ENCODE measurements around the gene MUC3A. TPM values are rescaled to one million over a fixed set of nuclear protein-coding genes. Genes with fewer than 3 reads are reported as not detected.

MUC3A gene
- total and polyA plus RNA-seq, 2 experiments from 2014 or later = 16.3 to 44.4 TPM

DNA sequence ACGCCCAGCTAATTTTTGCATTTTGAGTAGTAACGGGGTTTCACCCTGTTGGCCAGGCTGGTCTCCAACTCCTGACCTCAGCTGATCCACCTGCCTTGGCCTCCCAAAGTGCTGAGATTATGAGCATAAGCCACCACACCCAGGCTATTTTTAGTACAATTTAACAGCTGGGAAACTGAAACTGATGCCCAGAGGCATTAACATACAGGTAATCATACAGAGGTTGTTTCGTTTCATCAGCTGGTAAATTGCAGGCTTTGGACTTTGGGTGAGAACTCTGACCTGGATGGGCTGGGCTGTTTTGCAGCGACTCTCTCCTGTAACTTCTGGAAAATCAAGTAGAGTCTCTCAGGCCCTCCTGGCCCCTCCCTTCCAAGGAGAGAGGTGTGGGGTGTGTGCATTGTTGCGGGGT is 47.4 kb upstream of the MUC3A start:
- no peak overlapping the region for H2AFZ ChIP-seq
- H4K20me1 ChIP-seq (replicated peaks; ENCODE audit: insufficient read depth) = no peaks in the 10 kb centered on the region; the same call in 1 of the 2 replicates
- Mint-ChIP-seq H3K27ac (no peak overlapping the region), H3K36me3 (ENCODE audit: low read depth) (no peaks in the 10 kb centered on the region), H3K4me1 (no peaks in the 10 kb centered on the region), H3K9me3 (0 out of 3 replicates have a peak, but pooled peaks cover 4% of the 10 kb centered on the region), H3K27me3 (ENCODE audit: insufficient read depth, low read depth, poor library complexity) (peaks cover 10% of the 10 kb centered on the region), H3K4me3 (no peak overlapping the region)
- H3K9me2 ChIP-seq (ENCODE audit: insufficient read depth) = no peaks in the 10 kb centered on the region
- no peaks in the 10 kb centered on the region for H3K4me1 ChIP-seq (ENCODE audit: insufficient read depth)
- no peak overlapping the region for H3K4me2 ChIP-seq
- no peaks in the 10 kb centered on the region for H3F3A ChIP-seq (replicated peaks; ENCODE audit: low read depth)
- no peak overlapping the region for H3K4me3 ChIP-seq
- H3K27me3 ChIP-seq (ENCODE audit: insufficient read depth) = peaks cover 8% of the 10 kb centered on the region
- TF ChIP-seq EZH2 (IDR thresholded peaks at IDR 0.05; ENCODE audit: low read depth, unreplicated experiment) (no peak), JUNB (IDR thresholded peaks at IDR 0.05; ENCODE audit: unreplicated experiment) (no peak), ZNF331 (CRISPR knock-in tag; IDR thresholded peaks at IDR 0.05; ENCODE audit: low read depth) (no peak), ZNF114 (CRISPR knock-in tag; IDR thresholded peaks at IDR 0.05) (no peak), POLR2AphosphoS5 (IDR thresholded peaks at IDR 0.05; ENCODE audit: low read depth) (no peak), STAT1 (IDR thresholded peaks at IDR 0.05; ENCODE audit: unreplicated experiment) (no peak), NANOG (IDR thresholded peaks at IDR 0.05; ENCODE audit: borderline replicate concordance) (no peak), CREB1 (CRISPR knock-in tag; IDR thresholded peaks at IDR 0.05; ENCODE audit: low read depth) (no peak), EZH2phosphoT487 (IDR thresholded peaks at IDR 0.05; ENCODE audit: unreplicated experiment) (no peak)
- TF ChIP-seq, protein P1, sequence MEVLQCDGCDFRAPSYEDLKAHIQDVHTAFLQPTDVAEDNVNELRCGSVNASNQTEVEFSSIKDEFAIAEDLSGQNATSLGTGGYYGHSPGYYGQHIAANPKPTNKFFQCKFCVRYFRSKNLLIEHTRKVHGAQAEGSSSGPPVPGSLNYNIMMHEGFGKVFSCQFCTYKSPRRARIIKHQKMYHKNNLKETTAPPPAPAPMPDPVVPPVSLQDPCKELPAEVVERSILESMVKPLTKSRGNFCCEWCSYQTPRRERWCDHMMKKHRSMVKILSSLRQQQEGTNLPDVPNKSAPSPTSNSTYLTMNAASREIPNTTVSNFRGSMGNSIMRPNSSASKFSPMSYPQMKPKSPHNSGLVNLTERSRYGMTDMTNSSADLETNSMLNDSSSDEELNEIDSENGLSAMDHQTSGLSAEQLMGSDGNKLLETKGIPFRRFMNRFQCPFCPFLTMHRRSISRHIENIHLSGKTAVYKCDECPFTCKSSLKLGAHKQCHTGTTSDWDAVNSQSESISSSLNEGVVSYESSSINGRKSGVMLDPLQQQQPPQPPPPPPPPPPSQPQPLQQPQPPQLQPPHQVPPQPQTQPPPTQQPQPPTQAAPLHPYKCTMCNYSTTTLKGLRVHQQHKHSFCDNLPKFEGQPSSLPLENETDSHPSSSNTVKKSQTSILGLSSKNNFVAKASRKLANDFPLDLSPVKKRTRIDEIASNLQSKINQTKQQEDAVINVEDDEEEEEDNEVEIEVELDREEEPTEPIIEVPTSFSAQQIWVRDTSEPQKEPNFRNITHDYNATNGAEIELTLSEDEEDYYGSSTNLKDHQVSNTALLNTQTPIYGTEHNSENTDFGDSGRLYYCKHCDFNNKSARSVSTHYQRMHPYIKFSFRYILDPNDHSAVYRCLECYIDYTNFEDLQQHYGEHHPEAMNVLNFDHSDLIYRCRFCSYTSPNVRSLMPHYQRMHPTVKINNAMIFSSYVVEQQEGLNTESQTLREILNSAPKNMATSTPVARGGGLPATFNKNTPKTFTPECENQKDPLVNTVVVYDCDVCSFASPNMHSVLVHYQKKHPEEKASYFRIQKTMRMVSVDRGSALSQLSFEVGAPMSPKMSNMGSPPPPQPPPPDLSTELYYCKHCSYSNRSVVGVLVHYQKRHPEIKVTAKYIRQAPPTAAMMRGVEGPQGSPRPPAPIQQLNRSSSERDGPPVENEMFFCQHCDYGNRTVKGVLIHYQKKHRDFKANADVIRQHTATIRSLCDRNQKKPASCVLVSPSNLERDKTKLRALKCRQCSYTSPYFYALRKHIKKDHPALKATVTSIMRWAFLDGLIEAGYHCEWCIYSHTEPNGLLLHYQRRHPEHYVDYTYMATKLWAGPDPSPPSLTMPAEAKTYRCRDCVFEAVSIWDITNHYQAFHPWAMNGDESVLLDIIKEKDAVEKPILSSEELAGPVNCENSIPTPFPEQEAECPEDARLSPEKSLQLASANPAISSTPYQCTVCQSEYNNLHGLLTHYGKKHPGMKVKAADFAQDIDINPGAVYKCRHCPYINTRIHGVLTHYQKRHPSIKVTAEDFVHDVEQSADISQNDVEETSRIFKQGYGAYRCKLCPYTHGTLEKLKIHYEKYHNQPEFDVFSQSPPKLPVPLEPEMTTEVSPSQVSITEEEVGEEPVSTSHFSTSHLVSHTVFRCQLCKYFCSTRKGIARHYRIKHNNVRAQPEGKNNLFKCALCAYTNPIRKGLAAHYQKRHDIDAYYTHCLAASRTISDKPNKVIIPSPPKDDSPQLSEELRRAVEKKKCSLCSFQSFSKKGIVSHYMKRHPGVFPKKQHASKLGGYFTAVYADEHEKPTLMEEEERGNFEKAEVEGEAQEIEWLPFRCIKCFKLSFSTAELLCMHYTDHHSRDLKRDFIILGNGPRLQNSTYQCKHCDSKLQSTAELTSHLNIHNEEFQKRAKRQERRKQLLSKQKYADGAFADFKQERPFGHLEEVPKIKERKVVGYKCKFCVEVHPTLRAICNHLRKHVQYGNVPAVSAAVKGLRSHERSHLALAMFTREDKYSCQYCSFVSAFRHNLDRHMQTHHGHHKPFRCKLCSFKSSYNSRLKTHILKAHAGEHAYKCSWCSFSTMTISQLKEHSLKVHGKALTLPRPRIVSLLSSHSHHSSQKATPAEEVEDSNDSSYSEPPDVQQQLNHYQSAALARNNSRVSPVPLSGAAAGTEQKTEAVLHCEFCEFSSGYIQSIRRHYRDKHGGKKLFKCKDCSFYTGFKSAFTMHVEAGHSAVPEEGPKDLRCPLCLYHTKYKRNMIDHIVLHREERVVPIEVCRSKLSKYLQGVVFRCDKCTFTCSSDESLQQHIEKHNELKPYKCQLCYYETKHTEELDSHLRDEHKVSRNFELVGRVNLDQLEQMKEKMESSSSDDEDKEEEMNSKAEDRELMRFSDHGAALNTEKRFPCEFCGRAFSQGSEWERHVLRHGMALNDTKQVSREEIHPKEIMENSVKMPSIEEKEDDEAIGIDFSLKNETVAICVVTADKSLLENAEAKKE (CRISPR knock-in tag; IDR thresholded peaks at IDR 0.05) = no peak
- TF ChIP-seq, protein P2, sequence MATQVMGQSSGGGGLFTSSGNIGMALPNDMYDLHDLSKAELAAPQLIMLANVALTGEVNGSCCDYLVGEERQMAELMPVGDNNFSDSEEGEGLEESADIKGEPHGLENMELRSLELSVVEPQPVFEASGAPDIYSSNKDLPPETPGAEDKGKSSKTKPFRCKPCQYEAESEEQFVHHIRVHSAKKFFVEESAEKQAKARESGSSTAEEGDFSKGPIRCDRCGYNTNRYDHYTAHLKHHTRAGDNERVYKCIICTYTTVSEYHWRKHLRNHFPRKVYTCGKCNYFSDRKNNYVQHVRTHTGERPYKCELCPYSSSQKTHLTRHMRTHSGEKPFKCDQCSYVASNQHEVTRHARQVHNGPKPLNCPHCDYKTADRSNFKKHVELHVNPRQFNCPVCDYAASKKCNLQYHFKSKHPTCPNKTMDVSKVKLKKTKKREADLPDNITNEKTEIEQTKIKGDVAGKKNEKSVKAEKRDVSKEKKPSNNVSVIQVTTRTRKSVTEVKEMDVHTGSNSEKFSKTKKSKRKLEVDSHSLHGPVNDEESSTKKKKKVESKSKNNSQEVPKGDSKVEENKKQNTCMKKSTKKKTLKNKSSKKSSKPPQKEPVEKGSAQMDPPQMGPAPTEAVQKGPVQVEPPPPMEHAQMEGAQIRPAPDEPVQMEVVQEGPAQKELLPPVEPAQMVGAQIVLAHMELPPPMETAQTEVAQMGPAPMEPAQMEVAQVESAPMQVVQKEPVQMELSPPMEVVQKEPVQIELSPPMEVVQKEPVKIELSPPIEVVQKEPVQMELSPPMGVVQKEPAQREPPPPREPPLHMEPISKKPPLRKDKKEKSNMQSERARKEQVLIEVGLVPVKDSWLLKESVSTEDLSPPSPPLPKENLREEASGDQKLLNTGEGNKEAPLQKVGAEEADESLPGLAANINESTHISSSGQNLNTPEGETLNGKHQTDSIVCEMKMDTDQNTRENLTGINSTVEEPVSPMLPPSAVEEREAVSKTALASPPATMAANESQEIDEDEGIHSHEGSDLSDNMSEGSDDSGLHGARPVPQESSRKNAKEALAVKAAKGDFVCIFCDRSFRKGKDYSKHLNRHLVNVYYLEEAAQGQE (IDR thresholded peaks at IDR 0.05; ENCODE audit: unreplicated experiment) = no peak
- TF ChIP-seq, protein P3, sequence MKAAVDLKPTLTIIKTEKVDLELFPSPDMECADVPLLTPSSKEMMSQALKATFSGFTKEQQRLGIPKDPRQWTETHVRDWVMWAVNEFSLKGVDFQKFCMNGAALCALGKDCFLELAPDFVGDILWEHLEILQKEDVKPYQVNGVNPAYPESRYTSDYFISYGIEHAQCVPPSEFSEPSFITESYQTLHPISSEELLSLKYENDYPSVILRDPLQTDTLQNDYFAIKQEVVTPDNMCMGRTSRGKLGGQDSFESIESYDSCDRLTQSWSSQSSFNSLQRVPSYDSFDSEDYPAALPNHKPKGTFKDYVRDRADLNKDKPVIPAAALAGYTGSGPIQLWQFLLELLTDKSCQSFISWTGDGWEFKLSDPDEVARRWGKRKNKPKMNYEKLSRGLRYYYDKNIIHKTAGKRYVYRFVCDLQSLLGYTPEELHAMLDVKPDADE (IDR thresholded peaks at IDR 0.05) = no peak
- TF ChIP-seq, protein P4, sequence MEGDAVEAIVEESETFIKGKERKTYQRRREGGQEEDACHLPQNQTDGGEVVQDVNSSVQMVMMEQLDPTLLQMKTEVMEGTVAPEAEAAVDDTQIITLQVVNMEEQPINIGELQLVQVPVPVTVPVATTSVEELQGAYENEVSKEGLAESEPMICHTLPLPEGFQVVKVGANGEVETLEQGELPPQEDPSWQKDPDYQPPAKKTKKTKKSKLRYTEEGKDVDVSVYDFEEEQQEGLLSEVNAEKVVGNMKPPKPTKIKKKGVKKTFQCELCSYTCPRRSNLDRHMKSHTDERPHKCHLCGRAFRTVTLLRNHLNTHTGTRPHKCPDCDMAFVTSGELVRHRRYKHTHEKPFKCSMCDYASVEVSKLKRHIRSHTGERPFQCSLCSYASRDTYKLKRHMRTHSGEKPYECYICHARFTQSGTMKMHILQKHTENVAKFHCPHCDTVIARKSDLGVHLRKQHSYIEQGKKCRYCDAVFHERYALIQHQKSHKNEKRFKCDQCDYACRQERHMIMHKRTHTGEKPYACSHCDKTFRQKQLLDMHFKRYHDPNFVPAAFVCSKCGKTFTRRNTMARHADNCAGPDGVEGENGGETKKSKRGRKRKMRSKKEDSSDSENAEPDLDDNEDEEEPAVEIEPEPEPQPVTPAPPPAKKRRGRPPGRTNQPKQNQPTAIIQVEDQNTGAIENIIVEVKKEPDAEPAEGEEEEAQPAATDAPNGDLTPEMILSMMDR (conservative IDR thresholded peaks at IDR 0.05; ENCODE audit: low read depth in 2 of 2) = no peak
- H3K27ac ChIP-seq (ENCODE audit: low read depth) = no peak overlapping the region
- no peak for DNase-seq (ENCODE audit: low spot score)
- no peak for ATAC-seq
- H3K36me3 ChIP-seq (ENCODE audit: insufficient read depth) = no peaks in the 10 kb centered on the region
- no peaks in the 10 kb centered on the region for H3K79me2 ChIP-seq (replicated peaks; ENCODE audit: insufficient read depth)
